ENCODE data around the gene ITIH4. TPM values are rescaled to one million over a fixed set of nuclear protein-coding genes. Genes with fewer than 3 reads are reported as not detected.

The ITIH4 gene
- polyA plus RNA-seq, 1 experiment: 1.4 TPM

GRCh38 chr3:52847241-52847640 is 16.8 kb upstream of the ITIH4 start:
- DNase-seq (ENCODE audit: low read depth): no peak
- peaks cover 9% of the 10 kb centered on the region for H3K36me3 ChIP-seq (ENCODE audit: control insufficient read depth, insufficient read depth, low read length)
- CTCF ChIA-PET: interaction anchor here (5.5 kb wide), 1 partner anchor 11 kb away, joined by 30 read pairs; the partner anchor contains the start of gene MUSTN1
- H3K27me3 ChIP-seq (ENCODE audit: control insufficient read depth, insufficient read depth, low read length): no peaks in the 10 kb centered on the region
- no peak for TF ChIP-seq CTCF (IDR thresholded peaks at IDR 0.05; ENCODE audit: insufficient read depth, low read depth, low read length)
- POLR2A ChIA-PET: no interaction called here
- H3K4me3 ChIP-seq (ENCODE audit: low read depth, low read length): no peak overlapping the region

GRCh38 chr3:52846432-52846965 is 16.0 kb upstream of the ITIH4 start:
- ChIA-PET CTCF (interaction anchor here (1.1 to 5.5 kb wide), 5 partner anchors 10 to 88 kb away, joined by 3 to 30 read pairs (median 5); partner anchors contain the start of gene MUSTN1), POLR2A (no interaction called here)
- Histone ChIP-seq H3K36me3 (ENCODE audit: control insufficient read depth, insufficient read depth, low read length) (peaks cover 6% of the 10 kb centered on the region), H3K4me3 (ENCODE audit: low read depth, low read length) (no peak overlapping the region), H3K27me3 (ENCODE audit: control insufficient read depth, insufficient read depth, low read length) (no peaks in the 10 kb centered on the region)
- no peak for DNase-seq (ENCODE audit: low read depth)
- TF ChIP-seq CTCF (IDR thresholded peaks at IDR 0.05; ENCODE audit: insufficient read depth, low read depth, low read length): no peak

- CTCF ChIA-PET: interaction anchor here (0.7 to 5.5 kb wide), 10 partner anchors 10 to 440 kb away, joined by 3 to 30 read pairs (median 4); partner anchors contain the start of gene MUSTN1
- H3K4me3 ChIP-seq (ENCODE audit: low read depth, low read length): no peak overlapping the region
- H3K27me3 ChIP-seq (ENCODE audit: control insufficient read depth, insufficient read depth, low read length): no peaks in the 10 kb centered on the region
- no peak for DNase-seq (ENCODE audit: low read depth)
- H3K36me3 ChIP-seq (ENCODE audit: control insufficient read depth, insufficient read depth, low read length): peaks cover 8% of the 10 kb centered on the region
- POLR2A ChIA-PET: no interaction called here
- peak; percentile 55 for TF ChIP-seq CTCF (IDR thresholded peaks at IDR 0.05; ENCODE audit: insufficient read depth, low read depth, low read length)
Observed at GRCh38 chr3:52845691-52846431, 15.4 kb upstream of the ITIH4 start.

GRCh38 chr3:52845157-52845556 is 14.7 kb upstream of the ITIH4 start:
- Histone ChIP-seq H3K4me3 (ENCODE audit: low read depth, low read length) (no peak overlapping the region), H3K27me3 (ENCODE audit: control insufficient read depth, insufficient read depth, low read length) (no peaks in the 10 kb centered on the region), H3K36me3 (ENCODE audit: control insufficient read depth, insufficient read depth, low read length) (peaks cover 9% of the 10 kb centered on the region)
- no peak for DNase-seq (ENCODE audit: low read depth)
- no peak for TF ChIP-seq CTCF (IDR thresholded peaks at IDR 0.05; ENCODE audit: insufficient read depth, low read depth, low read length)
- ChIA-PET CTCF (interaction anchor here (0.6 to 5.5 kb wide), 13 partner anchors 9 to 441 kb away, joined by 3 to 30 read pairs (median 4); partner anchors contain the start of gene MUSTN1), POLR2A (no interaction called here)

- Histone ChIP-seq H3K4me3 (ENCODE audit: low read depth, low read length) (no peak overlapping the region), H3K36me3 (ENCODE audit: control insufficient read depth, insufficient read depth, low read length) (peaks cover 8% of the 10 kb centered on the region), H3K27me3 (ENCODE audit: control insufficient read depth, insufficient read depth, low read length) (no peaks in the 10 kb centered on the region)
- ChIA-PET CTCF (interaction anchor here (0.6 to 5.5 kb wide), 6 partner anchors 8 to 227 kb away, joined by 3 to 30 read pairs (median 4); partner anchors contain the start of gene MUSTN1), POLR2A (no interaction called here)
- TF ChIP-seq CTCF (IDR thresholded peaks at IDR 0.05; ENCODE audit: insufficient read depth, low read depth, low read length): no peak
- DNase-seq (ENCODE audit: low read depth): no peak
Observed at GRCh38 chr3:52844290-52844975, 14.0 kb upstream of the ITIH4 start.

All from BJ (cell line).